ENCODE measurements around the gene PEX14.

Gene PEX14

DNA sequence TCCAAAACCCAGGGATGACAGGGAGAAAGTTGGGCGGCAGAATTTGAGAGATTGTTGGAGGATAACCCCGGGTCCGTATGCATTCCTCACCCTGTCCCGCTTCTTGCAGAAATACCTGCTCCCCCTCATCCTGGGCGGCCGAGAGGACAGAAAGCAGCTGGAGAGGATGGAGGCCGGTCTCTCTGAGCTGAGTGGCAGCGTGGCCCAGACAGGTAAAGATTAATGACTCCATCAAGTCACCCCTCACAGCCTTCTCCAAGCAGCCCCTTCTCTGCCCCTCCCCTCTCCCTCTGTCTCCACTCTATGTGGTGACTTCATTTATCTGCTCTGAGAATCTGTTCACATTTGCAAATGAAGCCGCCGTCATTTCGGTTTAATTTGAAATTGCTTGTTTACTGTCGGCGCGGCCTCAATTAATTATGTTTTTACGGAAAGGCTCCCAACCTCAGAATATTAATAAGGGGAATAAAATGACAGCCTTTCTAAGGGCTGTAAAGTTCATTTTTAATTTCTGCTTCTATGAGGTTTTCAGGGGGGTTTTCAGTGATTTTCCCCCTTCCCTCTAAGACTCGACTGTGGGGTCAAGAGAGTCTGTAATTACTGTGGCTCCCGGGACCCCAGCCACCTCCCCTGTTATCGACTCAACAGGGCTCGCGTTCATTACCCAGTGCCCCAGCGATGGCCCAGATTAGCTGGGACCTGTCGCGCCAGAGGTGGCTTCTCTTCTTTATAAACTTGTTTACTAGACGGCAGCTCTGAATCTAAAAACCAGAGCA, 148.3 kb downstream of the PEX14 start:
- no peak for DNase-seq

DNA sequence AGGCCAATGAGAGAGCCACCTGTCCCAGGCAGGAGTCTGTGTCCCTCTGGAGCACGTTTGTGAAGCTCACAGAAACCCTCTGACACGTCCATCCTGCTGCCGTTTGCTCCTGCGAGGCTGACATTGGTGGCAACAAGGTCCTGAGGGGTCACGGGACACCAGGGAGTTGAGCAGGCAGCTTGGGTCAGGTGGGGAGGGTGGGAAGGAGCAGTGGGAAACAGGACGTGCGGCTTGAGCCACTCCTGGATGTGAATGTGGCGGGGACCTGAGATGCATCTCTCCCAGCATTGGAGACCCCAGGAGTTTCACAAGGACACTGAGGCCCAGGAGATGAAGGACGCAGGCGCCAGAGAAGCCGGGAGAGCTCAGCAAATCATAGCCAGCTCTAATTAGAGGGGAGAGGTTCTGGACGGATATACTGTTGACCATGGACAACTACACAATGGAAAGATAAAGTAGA, 149.0 kb downstream of the PEX14 start:
- no peak for DNase-seq

- no peak for DNase-seq
Observed at GRCh38 chr1:10624256-10625050, 149.7 kb downstream of the PEX14 start.

DNA sequence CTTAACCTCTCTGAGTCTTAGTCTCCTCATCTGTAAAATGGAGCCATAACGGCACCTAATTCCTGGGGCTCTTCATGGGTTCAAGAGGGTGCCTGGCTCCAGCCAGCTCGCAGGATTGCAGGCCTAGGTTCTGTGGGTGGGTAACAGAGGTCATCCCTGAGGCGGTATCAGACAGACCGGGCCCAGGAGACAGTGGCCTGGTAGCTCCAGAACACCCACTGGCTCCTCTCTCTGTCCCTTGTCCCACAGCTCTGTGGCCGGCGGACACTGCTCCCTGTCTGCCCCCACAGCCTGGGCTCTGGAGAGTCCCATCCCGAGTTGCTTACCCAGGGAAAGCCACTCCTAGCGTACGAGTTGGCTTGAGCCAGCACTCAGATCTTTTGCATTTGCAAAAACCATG, 150.3 kb downstream of the PEX14 start:
- DNase-seq = no peak

GRCh38 chr1:10625554-10625953, 150.8 kb downstream of the PEX14 start:
- no peak for DNase-seq

DNA sequence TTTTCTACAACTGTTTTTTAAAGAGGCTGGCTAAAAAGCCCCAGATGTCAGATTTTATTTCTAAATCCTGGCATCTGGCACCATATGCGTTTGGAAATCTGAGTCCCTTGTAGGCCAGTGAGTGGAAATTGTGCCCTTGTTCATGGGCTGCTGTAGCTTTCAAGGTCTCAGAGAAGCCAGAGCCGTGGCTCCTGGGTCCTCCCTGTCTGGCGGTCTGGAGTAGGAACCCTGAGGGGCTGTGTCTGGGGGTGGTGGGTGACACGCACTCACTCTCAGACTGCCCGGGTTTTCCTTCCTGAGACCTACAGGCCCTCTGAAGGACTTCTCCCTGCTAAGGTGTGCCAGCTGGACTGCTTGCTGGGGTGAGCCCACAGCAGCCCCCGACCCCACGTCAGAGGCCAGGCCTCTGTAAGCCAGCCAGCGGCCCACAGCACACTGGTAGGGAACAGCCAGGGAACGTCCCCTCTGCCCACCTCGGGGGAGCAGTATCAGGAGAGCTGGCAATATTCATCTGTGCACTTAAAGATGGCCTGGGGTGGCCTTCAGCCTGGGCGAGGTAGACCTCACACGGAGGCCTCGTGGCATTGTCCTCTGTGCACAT, 151.5 kb downstream of the PEX14 start:
- no peak for DNase-seq

GRCh38 chr1:10626791-10627410, 152.2 kb downstream of the PEX14 start:
- DNase-seq = no peak

- DNase-seq = no peak
Observed at GRCh38 chr1:10628685-10629084, 153.9 kb downstream of the PEX14 start.

GRCh38 chr1:10629091-10629815, 154.5 kb downstream of the PEX14 start:
- no peak for DNase-seq

GRCh38 chr1:10629816-10630571, 155.2 kb downstream of the PEX14 start:
- DNase-seq = no peak

- no peak for DNase-seq
Observed at GRCh38 chr1:10630661-10631120, 155.9 kb downstream of the PEX14 start.

GRCh38 chr1:10631121-10631810, 156.5 kb downstream of the PEX14 start:
- no peak for DNase-seq

- DNase-seq = no peak
Observed at GRCh38 chr1:10631811-10632593, 157.3 kb downstream of the PEX14 start.

- DNase-seq = no peak
Observed at GRCh38 chr1:10632691-10633090, 157.9 kb downstream of the PEX14 start.

DNA sequence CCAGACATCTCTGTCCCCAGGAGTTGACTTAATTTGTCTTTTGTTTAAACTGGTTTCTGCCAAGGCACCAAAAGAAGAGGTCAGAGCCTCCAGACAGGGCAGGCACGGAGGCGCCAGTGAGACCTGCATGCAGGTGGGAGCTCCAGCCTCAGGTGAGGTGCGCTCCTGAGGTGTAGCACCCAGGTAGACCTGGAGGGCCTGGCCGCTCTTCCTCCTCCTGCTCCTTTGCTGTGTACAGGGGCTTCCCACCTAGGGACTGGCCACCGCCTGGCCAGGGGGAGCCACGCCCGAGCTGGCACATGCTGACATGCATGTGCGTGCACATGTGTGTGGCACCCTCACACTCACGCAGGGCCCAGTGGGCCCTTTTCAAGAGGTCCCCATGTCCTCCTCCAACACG, 158.7 kb downstream of the PEX14 start:
- no peak for DNase-seq

DNA sequence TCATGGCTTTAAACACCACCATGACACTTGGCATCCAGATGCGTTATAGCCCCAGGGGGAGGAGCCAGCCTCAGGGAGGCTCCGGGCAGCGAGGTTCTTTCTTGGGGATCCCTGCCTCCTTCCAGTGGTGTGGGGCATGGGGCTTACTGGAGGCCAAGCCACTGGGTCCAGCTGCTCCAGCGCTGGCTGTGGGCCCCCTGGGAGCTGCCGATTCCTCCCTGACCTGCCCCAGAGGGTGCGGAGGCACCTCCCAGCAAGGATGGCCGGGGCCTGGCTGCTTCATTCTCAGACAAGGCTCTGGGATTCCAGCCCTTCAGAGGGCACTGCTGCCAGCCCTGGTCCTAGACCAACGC, 159.3 kb downstream of the PEX14 start:
- no peak for DNase-seq

DNA sequence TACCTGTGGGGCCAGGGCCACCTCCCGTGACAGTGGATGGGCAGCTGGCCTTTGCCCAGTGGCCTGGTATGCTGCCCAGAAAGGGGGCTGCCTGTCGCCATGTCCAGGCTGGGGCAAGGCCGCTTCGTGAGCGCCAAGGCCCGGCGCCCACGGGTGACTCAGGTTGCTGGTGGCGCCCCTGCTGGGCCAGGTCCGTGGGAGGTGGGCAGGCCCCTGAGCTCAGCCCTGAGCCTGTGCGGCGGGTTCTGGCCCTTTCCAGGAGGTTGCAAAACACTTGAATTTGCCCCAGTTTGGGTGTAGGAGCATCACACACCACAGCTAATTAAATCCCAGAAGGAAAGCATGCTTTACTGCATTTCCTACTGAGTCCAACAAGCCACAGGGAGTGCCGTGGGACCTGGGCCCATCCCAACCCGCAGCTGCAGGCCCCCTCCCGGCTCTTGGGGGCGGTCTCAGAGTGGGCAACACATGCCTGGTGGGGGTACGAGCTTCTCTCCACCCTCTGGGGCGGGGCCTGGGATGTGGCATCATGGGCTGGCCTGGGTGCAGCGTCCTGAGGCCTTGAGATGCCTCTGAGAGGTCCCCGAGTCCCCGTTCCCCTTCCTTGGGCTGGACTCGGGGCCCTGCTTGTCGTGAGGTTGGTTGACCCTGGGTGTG, 159.8 kb downstream of the PEX14 start:
- no peak for DNase-seq

DNA sequence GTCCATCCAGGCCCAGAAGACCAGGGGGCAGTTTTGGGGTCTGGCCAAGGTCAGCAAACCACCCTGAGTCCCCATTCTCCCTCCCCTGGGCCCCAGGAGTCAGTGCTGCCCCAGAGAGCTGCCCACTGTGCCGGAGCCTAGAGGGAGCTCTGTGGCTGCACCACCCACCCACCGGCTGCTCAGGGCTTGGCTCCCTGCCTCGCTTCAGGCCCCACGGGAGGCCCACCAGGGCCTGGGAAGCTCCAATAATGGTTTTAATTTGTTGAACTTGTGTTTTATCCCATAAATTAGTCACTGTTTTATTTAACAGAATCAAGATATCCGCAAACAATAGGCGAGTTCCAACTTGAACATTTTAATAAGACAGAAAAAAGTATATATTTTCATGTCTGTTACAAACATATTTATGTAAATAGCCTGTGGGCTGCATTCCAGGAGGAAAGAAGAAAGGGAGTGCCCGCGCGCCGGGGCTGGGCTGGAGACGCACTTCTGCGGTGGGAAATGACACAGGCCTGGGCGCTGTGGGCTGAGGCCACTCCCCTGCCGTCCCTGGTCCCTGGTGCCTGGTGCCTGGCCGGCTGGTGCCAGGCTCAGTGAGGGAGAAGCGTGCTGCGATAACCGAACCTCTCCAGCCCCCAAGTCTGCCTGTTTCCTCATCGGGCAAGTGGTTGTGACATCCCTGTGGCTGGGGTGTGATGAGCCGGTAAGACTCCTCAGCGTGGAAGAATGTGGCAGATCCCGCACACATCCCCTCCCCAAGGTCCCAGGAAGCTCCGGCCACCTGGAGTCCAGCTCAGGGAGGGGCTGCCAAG, 160.5 kb downstream of the PEX14 start:
- DNase-seq = no peak

GRCh38 chr1:10635992-10636391, 161.2 kb downstream of the PEX14 start:
- DNase-seq = no peak
